GM18519 (cell line): Measurements from ENCODE around the gene SAMD4B.

Experiments
- ATAC-seq: cut with Tn5 transposase; IDR thresholded peaks from one replicate; pipeline ENCODE4 v1.9.1; 2021; ENCODE audit warnings: mild to moderate bottlenecking, moderate library complexity; ENCODE audit not compliant: unreplicated experiment, low FRiP score

SAMD4B gene

GRCh38 chr19:39407410-39407659 is 65.1 kb downstream of the SAMD4B start:
- ATAC-seq: no peak

DNA sequence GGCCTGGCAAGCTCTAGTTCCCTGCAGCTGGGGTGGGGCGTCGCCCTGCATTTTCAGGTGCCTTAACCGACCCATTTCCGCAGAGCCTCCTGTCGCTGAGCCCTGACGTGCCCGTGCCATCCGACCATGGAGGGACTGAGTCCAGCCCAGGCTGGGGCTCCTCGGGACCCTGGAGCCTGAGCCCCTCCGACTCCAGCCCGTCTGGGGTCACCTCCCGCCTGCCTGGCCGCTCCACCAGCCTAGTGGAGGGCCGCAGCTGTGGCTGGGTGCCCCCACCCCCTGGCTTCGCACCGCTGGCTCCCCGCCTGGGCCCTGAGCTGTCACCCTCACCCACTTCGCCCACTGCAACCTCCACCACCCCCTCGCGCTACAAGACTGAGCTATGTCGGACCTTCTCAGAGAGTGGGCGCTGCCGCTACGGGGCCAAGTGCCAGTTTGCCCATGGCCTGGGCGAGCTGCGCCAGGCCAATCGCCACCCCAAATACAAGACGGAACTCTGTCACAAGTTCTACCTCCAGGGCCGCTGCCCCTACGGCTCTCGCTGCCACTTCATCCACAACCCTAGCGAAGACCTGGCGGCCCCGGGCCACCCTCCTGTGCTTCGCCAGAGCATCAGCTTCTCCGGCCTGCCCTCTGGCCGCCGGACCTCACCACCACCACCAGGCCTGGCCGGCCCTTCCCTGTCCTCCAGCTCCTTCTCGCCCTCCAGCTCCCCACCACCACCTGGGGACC is 65.6 kb downstream of the SAMD4B start:
- no peak for ATAC-seq

GRCh38 chr19:39408392-39409207 is 66.4 kb downstream of the SAMD4B start:
- ATAC-seq: no peak

- ATAC-seq: no peak
Measured at GRCh38 chr19:39409208-39410016, 67.2 kb downstream of the SAMD4B start.

- ATAC-seq: no peak
Measured at GRCh38 chr19:39410017-39410830, 68.0 kb downstream of the SAMD4B start.

DNA sequence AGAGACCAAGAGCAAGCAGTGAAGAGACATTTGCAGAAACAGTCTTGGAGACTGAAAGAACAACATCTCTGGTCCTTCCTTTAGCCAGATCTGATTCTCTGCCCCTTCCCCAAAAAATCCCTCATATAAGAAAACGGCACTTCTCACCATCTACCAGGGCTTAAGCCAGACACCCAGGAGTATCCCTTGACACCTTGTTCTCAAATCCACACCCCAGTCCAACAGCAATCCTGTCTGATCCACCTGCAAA is 68.5 kb downstream of the SAMD4B start:
- no peak for ATAC-seq

GRCh38 chr19:39411081-39411831 is 69.0 kb downstream of the SAMD4B start:
- peak; percentile 0 for ATAC-seq

- ATAC-seq: peak; percentile 13
Measured at GRCh38 chr19:39411832-39412099, 69.5 kb downstream of the SAMD4B start.

GRCh38 chr19:39412100-39412866 is 70.1 kb downstream of the SAMD4B start, which contains the start of gene PLEKHG2:
TSS of gene PLEKHG2 (plus strand) at chr19:39412669. CDS start at chr19:39414087, 1,418 bp downstream.
- peak; percentile 46 for ATAC-seq

DNA sequence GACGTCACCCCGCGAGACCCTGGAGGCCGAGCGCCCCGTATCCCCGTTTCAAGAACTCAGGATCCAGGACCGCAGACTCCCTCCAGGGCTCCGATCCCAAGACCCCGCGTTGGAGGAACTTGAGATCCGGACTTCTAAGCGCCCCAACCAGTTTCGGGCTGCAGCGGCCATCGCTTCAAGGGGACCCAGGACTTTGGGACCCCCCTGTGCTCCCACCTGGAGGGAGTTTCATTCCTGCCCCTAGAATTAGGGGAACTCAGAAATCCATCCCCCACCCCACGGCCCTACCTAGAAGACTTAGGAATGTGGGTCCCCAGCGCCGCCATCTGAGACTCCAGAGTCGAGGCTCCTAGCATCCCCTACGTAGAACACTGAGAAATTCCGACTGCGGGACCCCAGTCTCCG is 70.6 kb downstream of the SAMD4B start:
- no peak for ATAC-seq

DNA sequence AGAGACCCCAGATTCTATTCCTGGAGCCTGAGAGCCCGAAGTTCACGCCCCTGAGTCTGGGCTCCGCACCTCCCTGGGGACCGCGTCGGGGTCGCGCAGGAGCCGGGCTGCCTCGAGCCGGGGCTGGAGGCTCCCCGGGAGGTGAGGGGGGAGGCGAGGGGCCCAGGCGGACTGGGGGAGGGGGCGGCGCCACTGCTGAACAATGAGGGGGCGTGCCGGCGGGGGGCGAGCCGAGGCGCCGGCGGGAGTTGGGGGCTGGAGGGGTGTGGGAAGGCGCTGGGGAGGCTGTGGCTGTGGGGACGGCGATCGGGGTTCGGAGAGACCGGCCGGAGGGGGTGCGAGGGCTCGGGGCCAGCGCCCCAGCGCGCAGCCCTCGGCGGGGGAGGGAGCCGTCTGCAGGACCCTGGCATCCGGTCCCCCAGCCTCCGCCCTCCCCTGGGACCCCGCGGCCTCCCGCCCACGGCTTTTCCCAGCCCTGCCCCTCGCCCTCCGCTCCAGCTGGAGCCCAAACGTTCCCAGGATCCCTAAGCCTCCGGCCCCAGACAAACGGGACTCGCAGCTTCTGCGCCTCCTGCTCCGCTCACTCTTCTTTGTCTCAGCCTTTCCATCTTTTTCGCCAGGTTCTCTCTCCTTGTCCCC is 71.2 kb downstream of the SAMD4B start:
- ATAC-seq: no peak

DNA sequence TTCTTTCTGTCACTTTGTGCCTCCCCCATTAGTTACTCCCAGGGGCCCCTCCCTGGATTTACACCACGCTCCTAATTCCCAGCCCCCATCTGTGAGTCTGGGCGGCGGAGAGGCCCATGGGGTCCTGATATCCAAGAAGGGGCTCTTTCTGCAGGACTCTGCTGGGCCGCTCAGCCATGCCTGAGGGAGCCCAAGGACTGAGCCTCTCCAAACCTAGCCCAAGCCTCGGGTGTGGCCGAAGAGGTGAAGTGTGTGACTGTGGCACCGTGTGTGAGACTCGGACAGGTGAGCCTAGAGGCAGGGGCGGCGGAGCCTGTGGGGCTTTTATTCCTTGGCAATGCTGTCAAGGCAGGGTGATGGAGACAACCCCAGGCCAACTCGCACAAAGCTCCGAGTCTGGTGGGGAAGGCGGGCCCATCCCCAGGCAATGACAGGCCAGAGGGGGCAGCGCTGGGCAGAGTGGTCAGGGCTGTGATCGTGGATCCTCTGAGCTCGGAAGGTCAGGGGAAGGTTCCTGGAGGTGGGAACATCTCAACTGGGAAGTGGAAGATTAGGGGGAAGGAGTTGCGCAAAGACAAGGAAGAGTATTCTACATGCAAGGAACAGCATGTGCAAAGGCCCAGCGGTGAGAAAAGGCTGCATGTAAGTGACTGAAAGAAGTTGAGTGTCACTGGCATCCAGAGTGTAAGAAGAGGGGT is 71.8 kb downstream of the SAMD4B start:
- no peak for ATAC-seq

GRCh38 chr19:39415111-39416046 is 73.2 kb downstream of the SAMD4B start:
- ATAC-seq: no peak

- ATAC-seq: no peak
Measured at GRCh38 chr19:39416152-39417120, 74.2 kb downstream of the SAMD4B start.

GRCh38 chr19:39417463-39418181 is 75.4 kb downstream of the SAMD4B start:
- ATAC-seq: no peak

DNA sequence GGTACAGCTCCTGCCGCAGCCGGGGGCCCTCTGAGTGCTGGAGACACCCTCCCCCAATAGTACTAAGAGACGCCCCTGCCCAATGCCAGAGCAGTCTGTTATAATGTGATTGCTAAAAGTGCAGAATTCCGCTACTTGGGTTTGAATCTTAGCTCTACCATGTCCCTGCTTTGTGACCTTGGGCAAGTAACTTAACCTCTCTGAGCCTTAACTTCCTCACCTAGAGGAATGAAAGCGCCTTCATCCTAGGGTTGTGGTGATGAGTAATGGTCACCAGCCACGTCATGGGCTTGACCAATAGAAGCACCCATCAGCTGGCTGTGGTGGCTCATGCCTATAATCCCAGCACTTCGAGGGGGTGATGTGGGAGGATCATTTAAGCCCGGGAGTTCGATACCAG is 76.8 kb downstream of the SAMD4B start:
- ATAC-seq: no peak
